Measurements from ENCODE around the gene GNG14. TPM values are rescaled to one million over a fixed set of nuclear protein-coding genes. Genes with fewer than 3 reads are reported as not detected.
A peak's percentile ranks its signal among the peaks of the same experiment; 100 is the strongest.

The GNG14 gene
- total and polyA plus RNA-seq, 11 donors = not detected

DNA sequence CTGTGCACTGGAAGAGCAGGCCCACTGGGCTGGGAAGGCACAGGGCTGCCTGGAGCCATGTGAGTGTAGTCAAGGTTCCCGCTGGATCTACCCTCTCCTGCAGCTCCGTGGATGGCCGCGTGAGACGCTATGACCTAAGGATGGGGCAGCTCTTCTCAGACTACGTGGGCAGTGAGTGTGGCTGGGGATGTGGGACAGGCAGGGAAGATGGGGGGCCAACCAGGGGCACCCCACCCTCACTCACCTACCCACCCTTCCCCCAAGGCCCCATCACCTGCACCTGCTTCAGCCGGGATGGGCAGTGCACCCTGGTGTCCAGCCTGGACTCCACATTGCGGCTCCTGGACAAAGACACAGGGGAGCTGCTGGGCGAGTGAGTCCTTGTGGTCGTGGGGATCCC, 15.1 kb upstream of the GNG14 start:
- TF ChIP-seq, protein P1, sequence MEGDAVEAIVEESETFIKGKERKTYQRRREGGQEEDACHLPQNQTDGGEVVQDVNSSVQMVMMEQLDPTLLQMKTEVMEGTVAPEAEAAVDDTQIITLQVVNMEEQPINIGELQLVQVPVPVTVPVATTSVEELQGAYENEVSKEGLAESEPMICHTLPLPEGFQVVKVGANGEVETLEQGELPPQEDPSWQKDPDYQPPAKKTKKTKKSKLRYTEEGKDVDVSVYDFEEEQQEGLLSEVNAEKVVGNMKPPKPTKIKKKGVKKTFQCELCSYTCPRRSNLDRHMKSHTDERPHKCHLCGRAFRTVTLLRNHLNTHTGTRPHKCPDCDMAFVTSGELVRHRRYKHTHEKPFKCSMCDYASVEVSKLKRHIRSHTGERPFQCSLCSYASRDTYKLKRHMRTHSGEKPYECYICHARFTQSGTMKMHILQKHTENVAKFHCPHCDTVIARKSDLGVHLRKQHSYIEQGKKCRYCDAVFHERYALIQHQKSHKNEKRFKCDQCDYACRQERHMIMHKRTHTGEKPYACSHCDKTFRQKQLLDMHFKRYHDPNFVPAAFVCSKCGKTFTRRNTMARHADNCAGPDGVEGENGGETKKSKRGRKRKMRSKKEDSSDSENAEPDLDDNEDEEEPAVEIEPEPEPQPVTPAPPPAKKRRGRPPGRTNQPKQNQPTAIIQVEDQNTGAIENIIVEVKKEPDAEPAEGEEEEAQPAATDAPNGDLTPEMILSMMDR (IDR thresholded peaks at IDR 0.05) = no peak
- no peak for TF ChIP-seq POLR2A (IDR thresholded peaks at IDR 0.05)
- H3K27me3 ChIP-seq = no peaks in the 10 kb centered on the region
- H3K9me3 ChIP-seq = no peaks in the 10 kb centered on the region
- intact Hi-C loops (cut with DNase I) = loop anchor here in 7 of 10 donors (1.0 to 10.0 kb wide), 5 partner anchors 60 to 172 kb away; partner anchors contain the start of genes ZNF490 (in 1 of the 7) and ZNF791 (in 1 of the 7)
- peaks cover 0 to 71% (median 55%) of the 10 kb centered on the region in 9 donors for H3K36me3 ChIP-seq
- DNase-seq (no peak), ATAC-seq (no peak)
- H3K27ac ChIP-seq = no peak overlapping the region
- peaks cover 9 to 28% (median 21%) of the 10 kb centered on the region in 12 donors for H3K4me1 ChIP-seq
- 76 to 89% (median 84%) methylated on average over 2 to 10 of the region's 10 CpGs for WGBS, 4 donors
- no peak overlapping the region for H3K4me3 ChIP-seq

DNA sequence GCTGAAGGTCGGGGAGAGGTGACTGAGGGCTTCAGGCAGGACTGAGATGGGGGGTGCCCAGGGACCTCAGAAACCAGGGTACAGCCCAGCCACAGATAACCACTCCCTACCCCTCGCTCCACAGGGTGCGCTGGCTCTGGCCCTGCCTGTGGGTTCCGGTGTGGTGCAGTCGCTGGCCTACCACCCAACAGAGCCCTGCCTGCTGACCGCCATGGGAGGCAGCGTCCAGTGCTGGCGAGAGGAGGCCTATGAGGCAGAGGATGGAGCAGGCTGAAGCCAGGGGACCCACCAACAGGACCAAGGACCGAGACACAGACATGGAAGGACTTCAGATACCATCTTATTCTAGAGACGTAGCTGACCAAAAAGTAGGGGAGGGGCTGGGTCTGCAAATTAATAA, 12.4 kb upstream of the GNG14 start:
- Histone ChIP-seq H3K27ac (no peak overlapping the region), H3K4me3 (no peak overlapping the region), H3K9me3 (no peaks in the 10 kb centered on the region), H3K27me3 (no peaks in the 10 kb centered on the region), H3K4me1 (peaks cover 2 to 15% (median 8%) of the 10 kb centered on the region in 12 donors), H3K36me3 (peaks cover 0 to 88% (median 78%) of the 10 kb centered on the region in 9 donors)
- 87 to 95% (median 92%) methylated on average over 10 of the region's 10 CpGs for WGBS, 4 donors
- DNase-seq = no peak
- intact Hi-C loops (cut with DNase I) = loop anchor here in 4 of 10 donors (5.0 to 10.0 kb wide), 3 partner anchors 113 to 172 kb away; no protein-coding TSS in a partner anchor
- no peak for TF ChIP-seq POLR2A (IDR thresholded peaks at IDR 0.05)
- TF ChIP-seq, protein P1 (IDR thresholded peaks at IDR 0.05) = no peak
- no peak for ATAC-seq

DNA sequence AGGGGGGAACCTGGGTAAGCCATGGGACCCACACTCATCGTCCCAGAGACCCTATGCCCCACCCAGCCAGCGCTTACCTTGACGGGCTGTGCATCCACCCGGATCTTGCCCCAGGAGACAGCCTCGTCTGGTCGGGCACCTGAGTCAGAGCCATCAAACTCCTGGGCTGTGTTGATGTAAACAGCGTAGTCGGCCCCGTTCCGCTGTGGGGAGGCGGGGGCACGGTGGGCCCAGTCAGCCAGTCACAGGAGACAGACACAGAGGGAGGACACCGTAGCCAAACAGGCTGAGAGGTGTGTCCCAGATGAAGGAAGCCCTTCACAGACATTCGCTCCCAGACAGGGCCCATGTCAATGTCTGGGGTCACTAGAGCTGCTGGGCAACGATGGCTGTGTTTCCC, 11.9 kb upstream of the GNG14 start:
- WGBS, 4 donors = 77 to 92% (median 91%) methylated on average over 9 to 15 of the region's 15 CpGs
- Histone ChIP-seq H3K9me3 (no peaks in the 10 kb centered on the region), H3K27ac (no peak overlapping the region), H3K36me3 (peaks cover 0 to 88% (median 78%) of the 10 kb centered on the region in 9 donors), H3K27me3 (no peaks in the 10 kb centered on the region), H3K4me3 (no peak overlapping the region), H3K4me1 (peaks cover 0 to 16% (median 7%) of the 10 kb centered on the region in 12 donors)
- ATAC-seq = peak in 1 of 4 donors; percentile 7
- DNase-seq = no peak
- TF ChIP-seq, protein P1 (IDR thresholded peaks at IDR 0.05) = no peak
- TF ChIP-seq POLR2A (IDR thresholded peaks at IDR 0.05) = no peak
- intact Hi-C loops (cut with DNase I) = loop anchor here in 4 of 10 donors (5.0 to 10.0 kb wide), 3 partner anchors 114 to 171 kb away; no protein-coding TSS in a partner anchor

DNA sequence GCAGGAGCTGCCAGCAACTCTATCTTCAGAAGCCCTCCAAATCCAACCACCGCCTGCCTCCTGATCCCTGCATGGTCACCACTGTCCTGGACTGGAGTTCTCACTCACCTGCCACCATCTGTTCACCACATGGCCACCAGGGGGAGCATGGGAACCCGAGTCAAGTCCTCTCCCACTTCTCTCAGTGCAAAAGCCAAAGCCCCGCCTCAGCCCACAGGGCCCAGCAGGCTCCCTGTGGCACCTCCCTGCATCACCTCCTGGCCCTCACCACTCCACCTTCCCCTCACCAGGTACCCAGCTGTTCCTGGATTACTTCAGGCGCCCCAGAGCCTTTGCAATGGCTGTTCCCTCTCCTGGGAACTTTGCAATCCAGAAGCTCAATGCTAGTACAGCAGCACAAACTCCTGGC, 11.4 kb upstream of the GNG14 start:
- DNase-seq = peak; percentile 73 to 88 (median 82)
- intact Hi-C loops (cut with DNase I) = loop anchor here in 4 of 10 donors (5.0 to 10.0 kb wide), 3 partner anchors 114 to 171 kb away; no protein-coding TSS in a partner anchor
- H3K4me3 ChIP-seq = no peak overlapping the region
- no peaks in the 10 kb centered on the region for H3K9me3 ChIP-seq
- peak in 3 of 4 donors; percentile 38 to 51 (median 44) for ATAC-seq
- peaks cover 0 to 19% (median 8%) of the 10 kb centered on the region in 12 donors for H3K4me1 ChIP-seq
- peaks cover 0 to 88% (median 78%) of the 10 kb centered on the region in 9 donors for H3K36me3 ChIP-seq
- 19 to 37% (median 28%) methylated on average over 4 of the region's 4 CpGs for WGBS, 4 donors
- H3K27me3 ChIP-seq = no peaks in the 10 kb centered on the region
- H3K27ac ChIP-seq = no peak overlapping the region
- TF ChIP-seq, protein P1 (IDR thresholded peaks at IDR 0.05) = peak; percentile 67 to 85 (median 80)
- TF ChIP-seq POLR2A (IDR thresholded peaks at IDR 0.05) = no peak
